Mammary epithelial cell (primary cell): ENCODE results near the gene RGS18.

Experiments used
- CTCF ChIP-seq, 2 donors: IDR thresholded peaks in 1 of 2; conservative IDR thresholded peaks in 1 of 2; 2 replicates each; pipeline ENCODE4 v1.5.1; 2011 to 2012; ENCODE audit warnings: inconsistent platforms in 2 of 2, low read length in 2 of 2, mild to moderate bottlenecking in 2 of 2, control low read depth in 1 of 2, low read depth in 1 of 2; ENCODE audit not compliant: insufficient read depth in 1 of 2; ENCODE audit errors: extremely low read depth in 1 of 2
- EZH2 ChIP-seq: IDR thresholded peaks from 2 replicates; pipeline ENCODE4 v1.6.1; 2012; ENCODE audit warnings: low read length, inconsistent platforms, borderline replicate concordance

- TF ChIP-seq CTCF (conservative IDR thresholded peaks at IDR 0.05 in 1 of 2, IDR thresholded peaks at IDR 0.05 in 1 of 2; ENCODE audit: extremely low read depth in 1 of 2, insufficient read depth in 1 of 2, low read depth in 1 of 2, low read length in 2 of 2) (no peak), EZH2 (no peak)
These were observed 10.6 kb upstream of the RGS18 start for GRCh38 chr1:192147696-192148095.
